Colonic mucosa (tissue), 4 donors: ENCODE results near the gene HELZ2. TPM values are rescaled to one million over a fixed set of nuclear protein-coding genes. Genes with fewer than 3 reads are reported as not detected.

Experiments
- DNase-seq: peaks from one replicate; pipeline ENCODE4 v3.0.0-alpha.2; 2020
- H3K27ac ChIP-seq: fragments of 200-600 bp; one replicate; pipeline ENCODE4 v1.8.0; 2021
- H3K27me3 ChIP-seq: fragments of 200-600 bp; one replicate; pipeline ENCODE4 v1.8.0; 2021
- H3K36me3 ChIP-seq: fragments of 200-600 bp; one replicate; pipeline ENCODE4 v1.8.0; 2021
- H3K4me1 ChIP-seq: fragments of 200-600 bp; one replicate; pipeline ENCODE4 v1.8.0; 2021; ENCODE audit warnings: mild to moderate bottlenecking
- H3K4me3 ChIP-seq: fragments of 200-600 bp; one replicate; pipeline ENCODE4 v1.8.0; 2021
- H3K9ac ChIP-seq, 2 donors: one replicate each; pipeline ENCODE4 v1.7.0; 2013; ENCODE audit warnings: control low read depth in 2 of 2, low read depth in 2 of 2, low read length in 2 of 2
- H3K9me3 ChIP-seq: fragments of 200-600 bp; one replicate; pipeline ENCODE4 v1.8.0; 2021
- CTCF ChIP-seq: fragments of 200-600 bp; IDR thresholded peaks from one replicate; pipeline ENCODE4 v1.8.0; 2022; ENCODE audit warnings: antibody characterized with exemption, mild to moderate bottlenecking
- intact Hi-C: fragments of 100-400 bp; cut with DNase I; formaldehyde crosslinking; loops from one replicate; pipeline ENCODE4 v1.14.1; 2022
- total RNA-seq, 2 donors: library from RNA; stranded (reverse); fragmentation: NEBNext Ultra II Directional in 1 of 2; extraction: Animal tissue kit (Norgen Biotek cat#: 25700) in 1 of 2; gene quantifications; one replicate each; pipeline ENCODE4 v1.2.1, GENCODE V29; 2021
- donor health status: healthy.
- donor health status: DM: no; HTN: no; CAD: no.
- donor health status: DM: no; HTN: no; CAD: no.

Gene HELZ2
- total RNA-seq, 2 donors from 2014 or later, result 36.3 to 38.0 TPM

- Histone ChIP-seq H3K9me3 (no peaks in the 10 kb centered on the region), H3K4me1 (no peaks in the 10 kb centered on the region), H3K9ac (no peak overlapping the region), H3K36me3 (no peaks in the 10 kb centered on the region), H3K27ac (no peak overlapping the region), H3K27me3 (no peaks in the 10 kb centered on the region), H3K4me3 (no peak overlapping the region)
- TF ChIP-seq CTCF, result no peak
- intact Hi-C loops, result no loop called here
- no peak for DNase-seq
These were observed 20.1 kb upstream of the HELZ2 start for GRCh38 chr20:63594043-63594561.

DNA sequence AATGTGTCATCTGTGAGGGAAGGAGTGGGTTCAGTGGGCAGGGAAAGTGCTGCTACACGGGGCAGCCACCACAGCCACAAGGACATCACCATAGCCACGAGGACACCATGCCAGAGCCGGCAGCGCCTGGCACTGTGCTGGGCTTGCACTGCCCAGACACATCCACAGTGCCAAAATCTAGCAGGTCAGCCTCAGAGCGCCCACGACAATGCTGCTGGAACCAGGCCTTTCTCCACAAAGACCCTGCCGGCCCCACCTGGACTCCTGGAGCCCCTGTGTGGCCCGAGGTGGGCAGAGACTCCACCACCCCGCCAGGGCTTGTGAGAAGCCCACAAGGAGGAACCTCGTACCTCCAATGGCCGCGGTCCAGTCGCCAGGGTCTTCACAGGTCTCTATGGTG, 18.6 kb upstream of the HELZ2 start:
- H3K4me1 ChIP-seq, result no peaks in the 10 kb centered on the region
- H3K36me3 ChIP-seq, result no peaks in the 10 kb centered on the region
- no peak overlapping the region for H3K9ac ChIP-seq
- intact Hi-C loops, result no loop called here
- no peaks in the 10 kb centered on the region for H3K9me3 ChIP-seq
- TF ChIP-seq CTCF, result no peak
- no peak for DNase-seq
- no peak overlapping the region for H3K4me3 ChIP-seq
- H3K27ac ChIP-seq, result no peak overlapping the region
- H3K27me3 ChIP-seq, result no peaks in the 10 kb centered on the region

GRCh38 chr20:63591786-63592355, 17.8 kb upstream of the HELZ2 start:
- Histone ChIP-seq H3K4me1 (no peaks in the 10 kb centered on the region), H3K9ac (no peak overlapping the region), H3K9me3 (no peaks in the 10 kb centered on the region), H3K27me3 (no peaks in the 10 kb centered on the region), H3K4me3 (no peak overlapping the region), H3K27ac (no peak overlapping the region), H3K36me3 (no peaks in the 10 kb centered on the region)
- DNase-seq, result no peak
- no peak for TF ChIP-seq CTCF
- intact Hi-C loops, result no loop called here

- Histone ChIP-seq H3K4me1 (no peaks in the 10 kb centered on the region), H3K27ac (no peak overlapping the region), H3K4me3 (no peak overlapping the region), H3K36me3 (no peaks in the 10 kb centered on the region), H3K9me3 (no peaks in the 10 kb centered on the region), H3K9ac (no peak overlapping the region), H3K27me3 (no peaks in the 10 kb centered on the region)
- TF ChIP-seq CTCF, result no peak
- DNase-seq, result no peak
- intact Hi-C loops, result no loop called here
These were observed 17.1 kb upstream of the HELZ2 start for GRCh38 chr20:63591147-63591533.

GRCh38 chr20:63590218-63591146, 16.4 kb upstream of the HELZ2 start:
- H3K4me3 ChIP-seq, result no peak overlapping the region
- no peak for TF ChIP-seq CTCF
- no peaks in the 10 kb centered on the region for H3K36me3 ChIP-seq
- no peak for DNase-seq
- H3K27me3 ChIP-seq, result no peaks in the 10 kb centered on the region
- H3K4me1 ChIP-seq, result no peaks in the 10 kb centered on the region
- no peaks in the 10 kb centered on the region for H3K9me3 ChIP-seq
- intact Hi-C loops, result no loop called here
- H3K9ac ChIP-seq, result no peak overlapping the region
- no peak overlapping the region for H3K27ac ChIP-seq
